ENCODE results near the gene GALNT14.

DNA sequence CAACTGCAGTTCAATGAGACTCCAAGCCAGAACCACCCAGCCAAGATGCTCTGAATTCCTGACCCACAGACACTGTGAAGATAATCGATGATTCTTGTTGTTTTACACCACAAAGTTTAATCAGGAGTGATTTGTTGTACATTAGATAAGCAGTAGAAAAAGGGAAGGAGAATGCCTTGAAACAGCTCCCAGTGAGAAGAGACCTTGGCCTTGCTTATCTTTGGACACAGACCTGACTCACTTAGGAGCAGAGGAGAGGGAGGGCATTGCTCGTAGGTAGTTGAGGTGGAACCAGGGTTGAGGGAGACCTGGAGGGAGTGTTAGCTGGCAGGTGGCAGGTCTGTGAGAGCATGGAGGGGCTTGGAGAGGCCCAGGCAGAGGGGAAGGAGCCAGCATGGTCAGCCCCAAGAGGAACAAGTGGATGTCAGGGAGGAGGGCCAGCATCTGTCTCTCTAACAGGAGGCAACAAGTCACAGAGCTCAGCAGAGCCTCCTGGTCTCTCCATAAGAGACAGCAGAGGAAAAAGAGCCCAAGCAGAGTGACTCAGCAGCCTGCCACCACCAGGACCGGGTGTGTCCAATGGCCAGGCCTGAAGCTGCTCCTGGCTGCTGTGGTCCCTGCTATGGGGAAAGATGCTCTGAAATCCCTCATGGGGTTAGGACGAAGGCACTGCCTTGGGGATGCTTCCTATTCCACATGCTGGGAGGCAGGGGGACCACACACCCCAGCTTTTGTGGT lies 169.4 kb downstream of the GALNT14 start:
- no peak for TF ChIP-seq E2F1 (CRISPR knock-in tag; IDR thresholded peaks at IDR 0.05)
- TF ChIP-seq, protein P1, sequence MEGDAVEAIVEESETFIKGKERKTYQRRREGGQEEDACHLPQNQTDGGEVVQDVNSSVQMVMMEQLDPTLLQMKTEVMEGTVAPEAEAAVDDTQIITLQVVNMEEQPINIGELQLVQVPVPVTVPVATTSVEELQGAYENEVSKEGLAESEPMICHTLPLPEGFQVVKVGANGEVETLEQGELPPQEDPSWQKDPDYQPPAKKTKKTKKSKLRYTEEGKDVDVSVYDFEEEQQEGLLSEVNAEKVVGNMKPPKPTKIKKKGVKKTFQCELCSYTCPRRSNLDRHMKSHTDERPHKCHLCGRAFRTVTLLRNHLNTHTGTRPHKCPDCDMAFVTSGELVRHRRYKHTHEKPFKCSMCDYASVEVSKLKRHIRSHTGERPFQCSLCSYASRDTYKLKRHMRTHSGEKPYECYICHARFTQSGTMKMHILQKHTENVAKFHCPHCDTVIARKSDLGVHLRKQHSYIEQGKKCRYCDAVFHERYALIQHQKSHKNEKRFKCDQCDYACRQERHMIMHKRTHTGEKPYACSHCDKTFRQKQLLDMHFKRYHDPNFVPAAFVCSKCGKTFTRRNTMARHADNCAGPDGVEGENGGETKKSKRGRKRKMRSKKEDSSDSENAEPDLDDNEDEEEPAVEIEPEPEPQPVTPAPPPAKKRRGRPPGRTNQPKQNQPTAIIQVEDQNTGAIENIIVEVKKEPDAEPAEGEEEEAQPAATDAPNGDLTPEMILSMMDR (IDR thresholded peaks at IDR 0.05): no peak
- TF ChIP-seq SP1 (CRISPR knock-in tag; conservative IDR thresholded peaks at IDR 0.05): no peak
- TF ChIP-seq SMAD3 (CRISPR knock-in tag; IDR thresholded peaks at IDR 0.05; ENCODE audit: borderline replicate concordance): no peak
- TF ChIP-seq ESRRA (CRISPR knock-in tag; IDR thresholded peaks at IDR 0.05; ENCODE audit: borderline replicate concordance): no peak
- TF ChIP-seq, protein P2, sequence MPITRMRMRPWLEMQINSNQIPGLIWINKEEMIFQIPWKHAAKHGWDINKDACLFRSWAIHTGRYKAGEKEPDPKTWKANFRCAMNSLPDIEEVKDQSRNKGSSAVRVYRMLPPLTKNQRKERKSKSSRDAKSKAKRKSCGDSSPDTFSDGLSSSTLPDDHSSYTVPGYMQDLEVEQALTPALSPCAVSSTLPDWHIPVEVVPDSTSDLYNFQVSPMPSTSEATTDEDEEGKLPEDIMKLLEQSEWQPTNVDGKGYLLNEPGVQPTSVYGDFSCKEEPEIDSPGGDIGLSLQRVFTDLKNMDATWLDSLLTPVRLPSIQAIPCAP (CRISPR knock-in tag; IDR thresholded peaks at IDR 0.05): no peak
